Ovary (tissue), 3 donors: Measurements from ENCODE around the gene RDH11.

ENCODE experiments used
- POLR2A ChIP-seq: fragments of 450-650 bp; IDR thresholded peaks from one replicate; pipeline ENCODE4 v1.6.1; 2017; ENCODE audit warnings: antibody characterized with exemption, mild to moderate bottlenecking, moderate library complexity
- TF ChIP-seq, protein P1 (sequence below), 3 donors: fragments of 450-650 bp in 2 of 3; fragments of 200-600 bp in 1 of 3; IDR thresholded peaks; one replicate each; pipeline versions ENCODE4 v1.5.1 to v1.8.0; 2016 to 2022; ENCODE audit warnings: antibody characterized with exemption in 3 of 3, mild to moderate bottlenecking in 1 of 3
- donor health status: DM: no; HTN: no; CAD: no.

- TF ChIP-seq, protein P1, sequence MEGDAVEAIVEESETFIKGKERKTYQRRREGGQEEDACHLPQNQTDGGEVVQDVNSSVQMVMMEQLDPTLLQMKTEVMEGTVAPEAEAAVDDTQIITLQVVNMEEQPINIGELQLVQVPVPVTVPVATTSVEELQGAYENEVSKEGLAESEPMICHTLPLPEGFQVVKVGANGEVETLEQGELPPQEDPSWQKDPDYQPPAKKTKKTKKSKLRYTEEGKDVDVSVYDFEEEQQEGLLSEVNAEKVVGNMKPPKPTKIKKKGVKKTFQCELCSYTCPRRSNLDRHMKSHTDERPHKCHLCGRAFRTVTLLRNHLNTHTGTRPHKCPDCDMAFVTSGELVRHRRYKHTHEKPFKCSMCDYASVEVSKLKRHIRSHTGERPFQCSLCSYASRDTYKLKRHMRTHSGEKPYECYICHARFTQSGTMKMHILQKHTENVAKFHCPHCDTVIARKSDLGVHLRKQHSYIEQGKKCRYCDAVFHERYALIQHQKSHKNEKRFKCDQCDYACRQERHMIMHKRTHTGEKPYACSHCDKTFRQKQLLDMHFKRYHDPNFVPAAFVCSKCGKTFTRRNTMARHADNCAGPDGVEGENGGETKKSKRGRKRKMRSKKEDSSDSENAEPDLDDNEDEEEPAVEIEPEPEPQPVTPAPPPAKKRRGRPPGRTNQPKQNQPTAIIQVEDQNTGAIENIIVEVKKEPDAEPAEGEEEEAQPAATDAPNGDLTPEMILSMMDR (IDR thresholded peaks at IDR 0.05), result no peak
- TF ChIP-seq POLR2A, result no peak
Measured at GRCh38 chr14:67721875-67722274, 26.3 kb upstream of the RDH11 start.
